HS-27A (cell line): ENCODE results near the gene C11orf65.
A peak's percentile ranks its signal among the peaks of the same experiment; 100 is the strongest.

ENCODE experiments used
- DNase-seq: peaks from one replicate; pipeline ENCODE4 v3.0.0-alpha.2; 2012; ENCODE audit warnings: low read depth, missing footprints

Gene C11orf65, protein sequence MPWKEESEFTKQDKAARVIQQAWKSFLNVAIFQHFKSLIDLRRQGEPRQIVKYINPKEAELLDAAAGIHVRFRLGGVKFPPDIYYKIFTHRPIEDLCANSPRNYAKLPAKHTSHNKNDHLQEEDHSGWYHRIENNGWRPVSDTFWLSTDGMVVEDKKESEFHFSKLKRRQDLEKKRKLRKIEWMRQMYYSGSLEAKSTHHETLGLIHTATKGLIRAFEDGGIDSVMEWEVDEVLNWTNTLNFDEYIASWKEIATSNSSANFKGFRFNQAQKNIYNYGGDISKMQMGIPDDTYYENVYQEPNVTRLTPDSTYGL

DNA sequence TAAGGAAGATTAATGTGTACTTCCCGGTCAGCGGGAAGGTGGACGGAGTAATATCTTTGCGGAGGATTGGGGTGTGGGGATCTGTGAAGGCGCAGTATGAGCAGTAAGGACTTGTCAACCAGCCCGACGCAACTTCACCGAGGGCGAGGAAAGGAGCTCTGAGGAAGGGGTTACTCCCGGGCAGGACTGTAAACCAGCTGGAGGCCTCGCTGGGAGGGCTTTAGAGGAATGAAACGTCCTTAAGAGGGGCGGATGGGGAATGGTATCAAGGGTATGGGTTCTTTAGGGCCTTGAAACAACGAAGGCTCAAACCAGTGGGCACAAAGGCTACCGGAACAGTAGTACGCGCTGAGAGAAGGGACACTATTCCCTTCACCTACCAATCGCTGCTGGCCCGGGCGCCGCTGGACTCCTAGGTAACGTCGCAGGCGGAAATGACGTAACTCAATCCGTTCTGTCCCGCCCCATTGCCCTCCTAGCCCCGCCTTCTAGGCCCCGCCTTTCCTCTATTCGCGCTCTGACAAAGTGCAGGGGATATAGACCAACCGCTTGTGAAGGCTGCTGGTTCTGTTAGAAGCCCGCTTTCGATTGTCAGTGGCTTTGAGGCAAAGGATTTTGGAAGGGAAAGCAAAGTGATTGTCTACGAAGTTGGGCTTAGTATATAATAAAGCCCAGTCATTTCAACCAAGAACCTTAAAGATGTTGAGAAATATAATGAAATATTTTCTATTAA, at the start of gene C11orf65:
C11orf65 (minus strand) TSS at position 439 of the 733 bp plus-strand sequence. CDS start 5,970 bp downstream, outside the sequence.
- DNase-seq = peak; percentile 77

- no peak for DNase-seq
These were observed 48.8 kb upstream of the C11orf65 start for GRCh38 chr11:108516125-108516524.

GRCh38 chr11:108512708-108513107, 45.4 kb upstream of the C11orf65 start:
- DNase-seq = no peak

DNA sequence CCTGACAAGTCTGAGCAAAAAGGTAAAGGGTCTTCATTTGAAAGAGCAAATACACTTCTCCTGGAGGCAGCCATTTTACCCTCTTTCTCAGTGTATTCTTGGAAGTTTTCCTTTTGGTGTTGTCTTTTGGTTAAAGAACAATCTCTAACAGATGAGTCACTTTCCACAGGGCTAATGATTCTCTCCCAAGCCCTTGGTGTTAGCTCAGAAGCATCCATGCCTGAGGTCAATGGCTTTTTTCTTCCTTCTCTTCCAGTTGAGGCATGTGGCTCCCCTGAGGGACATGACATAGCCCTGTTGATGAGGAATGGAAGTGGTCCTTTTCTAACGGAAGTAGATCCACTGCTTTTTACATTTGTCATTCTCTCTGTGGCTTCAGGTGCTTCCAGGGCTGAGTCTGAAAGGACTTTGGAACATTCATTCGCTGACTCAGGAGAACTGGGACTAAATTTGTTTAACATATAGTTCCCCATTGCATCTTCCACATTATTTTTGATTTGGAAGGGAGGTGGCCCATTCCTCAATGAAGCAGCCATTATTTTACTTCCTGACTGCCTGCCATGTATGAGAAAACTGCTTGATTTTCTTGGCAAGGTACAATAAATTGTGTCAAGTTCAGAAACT, 44.6 kb upstream of the C11orf65 start:
- DNase-seq = no peak

DNA sequence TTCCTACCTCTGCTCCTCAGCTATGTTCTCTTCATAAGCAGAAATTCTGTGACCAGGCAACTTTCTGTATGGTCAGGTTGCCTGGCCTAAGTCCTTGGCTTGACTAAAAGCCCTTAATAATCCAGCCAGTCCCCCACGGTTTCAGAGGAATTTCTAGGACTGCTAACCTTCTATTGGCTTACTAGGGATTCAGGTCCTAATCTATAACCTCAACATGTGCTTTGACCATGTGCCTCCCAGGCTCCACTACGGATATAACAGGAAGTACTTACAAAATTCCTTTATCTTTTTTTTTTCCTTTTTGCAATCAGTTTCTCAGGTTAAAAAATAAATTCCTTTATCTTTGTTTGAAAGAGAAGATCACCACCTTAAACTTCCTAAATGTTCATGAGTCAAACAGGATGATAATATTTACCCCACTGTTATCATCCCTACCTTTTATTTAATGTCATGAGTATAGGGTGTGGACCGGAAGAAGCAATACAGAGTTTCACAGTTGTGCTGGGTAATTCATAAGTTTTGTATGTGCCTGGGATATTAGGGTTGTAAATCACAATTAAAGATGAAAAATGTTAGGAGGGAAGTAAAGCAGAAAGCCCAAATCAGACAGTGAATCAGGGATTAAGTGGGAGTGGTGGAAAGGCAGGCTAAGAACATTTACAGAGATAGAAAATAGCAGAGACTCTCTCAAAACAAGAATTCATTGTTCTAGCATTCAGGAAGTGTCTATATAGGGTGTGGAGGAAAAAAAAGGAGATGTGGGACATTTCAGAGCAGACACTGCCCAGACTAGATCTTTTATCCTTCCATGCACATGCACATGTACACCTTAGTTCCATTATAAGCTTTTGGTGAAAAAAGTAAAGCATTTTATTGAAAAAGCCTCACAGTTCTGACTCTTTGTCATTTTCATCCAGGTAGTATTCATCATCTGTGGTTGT, 41.6 kb upstream of the C11orf65 start:
- DNase-seq = no peak

DNA sequence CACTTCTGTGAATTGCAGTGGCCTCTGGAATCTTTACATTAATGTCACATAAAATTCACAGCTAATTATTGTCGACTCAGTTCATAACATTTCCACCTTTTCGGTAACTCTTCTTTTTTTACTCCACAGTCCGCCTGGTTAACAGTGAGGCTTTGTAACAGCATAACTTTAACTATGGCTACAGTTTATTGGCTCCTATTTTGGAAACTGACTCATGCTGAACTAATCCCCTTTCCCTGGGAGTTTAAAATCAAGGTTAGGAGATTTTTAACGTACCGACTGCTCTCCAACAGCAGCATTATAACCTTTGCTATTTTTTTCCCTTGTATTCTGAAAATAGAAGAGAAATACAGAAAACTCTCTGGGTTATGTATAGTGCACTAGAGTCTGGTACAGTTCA, 34.1 kb upstream of the C11orf65 start:
- DNase-seq = no peak

GRCh38 chr11:108500721-108501120, 33.4 kb upstream of the C11orf65 start:
- no peak for DNase-seq

- DNase-seq = no peak
These were observed 32.8 kb upstream of the C11orf65 start for GRCh38 chr11:108500169-108500568.

GRCh38 chr11:108498816-108499408, 31.6 kb upstream of the C11orf65 start:
- DNase-seq = no peak

DNA sequence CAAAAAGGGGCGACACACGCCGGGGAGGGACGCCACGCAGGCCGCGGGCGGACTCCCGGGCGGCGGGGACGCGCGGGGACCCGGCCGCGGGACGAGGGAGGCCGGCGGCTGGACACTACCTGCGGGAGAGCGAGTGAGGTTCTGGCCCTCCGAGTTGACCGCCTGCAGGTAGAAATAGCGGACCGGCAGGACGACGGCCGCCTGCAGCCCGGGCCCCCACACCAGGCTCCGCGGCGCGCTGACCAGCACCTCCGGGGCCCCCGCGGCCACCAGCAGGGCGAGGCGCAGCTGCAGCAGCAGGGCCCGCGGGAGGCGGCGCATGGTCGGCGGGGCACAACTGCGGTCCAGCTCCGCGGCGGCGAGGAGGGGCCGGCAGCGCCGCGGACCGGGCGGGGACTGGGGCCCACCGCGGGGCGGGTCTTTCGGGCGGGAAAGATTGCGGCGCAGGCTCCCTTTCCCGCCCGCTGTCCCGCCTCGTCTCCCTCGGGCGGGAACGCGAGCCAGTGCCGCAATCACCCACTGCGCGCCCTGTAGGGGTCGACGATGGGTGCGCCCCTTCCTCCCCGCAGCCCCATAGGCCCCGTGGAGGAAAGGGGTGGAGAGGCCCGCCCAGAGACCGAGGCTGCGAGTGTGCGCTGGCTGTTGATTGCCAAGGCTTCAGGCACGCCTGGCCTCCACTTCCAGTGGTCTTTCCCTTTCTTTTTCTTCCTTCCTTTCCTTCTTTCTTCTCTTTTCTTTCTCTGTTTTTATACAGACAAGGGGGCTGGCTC, 30.9 kb upstream of the C11orf65 start, which contains the start of gene POGLUT3:
POGLUT3 (minus strand) TSS at position 339 of the 770 bp plus-strand sequence; CDS start at position 321, 18 bp downstream.
- no peak for DNase-seq

- peak; percentile 86 for DNase-seq
These were observed 30.2 kb upstream of the C11orf65 start for GRCh38 chr11:108497317-108498045.

GRCh38 chr11:108496643-108497256, 29.4 kb upstream of the C11orf65 start:
- no peak for DNase-seq

DNA sequence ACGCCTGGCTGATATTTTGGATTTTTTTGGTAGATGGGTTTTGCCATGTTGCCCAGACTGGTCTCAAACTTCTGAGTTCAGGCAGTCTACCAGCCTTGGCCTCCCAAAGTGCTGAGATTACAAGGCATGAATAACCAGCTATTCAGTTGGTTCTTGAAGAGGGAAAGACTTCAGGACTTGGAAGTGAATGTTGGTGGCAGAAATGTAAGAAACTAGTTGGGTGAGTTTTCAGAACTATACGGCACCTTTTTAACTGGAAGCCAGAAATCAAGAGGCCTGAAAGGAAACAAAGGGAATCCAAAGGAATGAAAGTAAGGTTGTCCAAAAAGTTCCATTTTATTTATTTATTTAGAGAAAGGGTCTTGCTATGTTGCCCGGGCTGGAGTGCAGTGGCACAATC, 28.0 kb upstream of the C11orf65 start:
- no peak for DNase-seq

DNA sequence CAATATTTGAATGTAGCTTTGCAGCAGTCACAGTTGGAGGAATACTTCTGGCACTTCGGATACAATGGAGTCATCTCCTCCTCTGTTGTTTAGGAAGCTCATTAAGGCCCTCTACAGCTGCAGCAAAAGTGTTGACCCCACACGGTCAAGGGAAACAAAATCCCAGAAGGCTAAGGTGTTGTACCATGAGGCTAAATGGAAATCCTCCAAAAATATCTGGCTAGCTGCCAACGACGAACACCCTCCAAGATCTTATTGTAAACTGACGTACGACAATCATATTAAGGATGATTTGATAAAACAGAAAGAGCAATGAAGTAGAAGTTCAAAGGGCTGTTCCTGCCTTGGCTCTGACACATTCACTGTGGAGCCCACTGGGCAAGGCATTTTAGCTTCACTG, 26.9 kb upstream of the C11orf65 start:
- no peak for DNase-seq

- DNase-seq = no peak
These were observed 24.6 kb upstream of the C11orf65 start for GRCh38 chr11:108491936-108492335.

GRCh38 chr11:108486828-108487227, 19.5 kb upstream of the C11orf65 start:
- DNase-seq = no peak

- DNase-seq = no peak
These were observed 19.0 kb upstream of the C11orf65 start for GRCh38 chr11:108486331-108486730.

- no peak for DNase-seq
These were observed 15.8 kb upstream of the C11orf65 start for GRCh38 chr11:108483163-108483562.
